Daoy (cell line): ENCODE results near the gene ZNF521. TPM values are rescaled to one million over a fixed set of nuclear protein-coding genes. Genes with fewer than 3 reads are reported as not detected.

Experiments
- DNase-seq: peaks from one replicate; pipeline ENCODE4 v3.0.0-alpha.2; 2015; ENCODE audit warnings: low read depth
- total RNA-seq: library from RNA; depleted of rRNA; stranded (reverse); fragments of >200 nt; shearing (Covaris generic); gene quantifications from 2 replicates; pipeline ENCODE4 v1.2.3, GENCODE V29; 2014

ZNF521 gene
- total RNA-seq, 1 experiment from 2014 or later, result 10.7 TPM

DNA sequence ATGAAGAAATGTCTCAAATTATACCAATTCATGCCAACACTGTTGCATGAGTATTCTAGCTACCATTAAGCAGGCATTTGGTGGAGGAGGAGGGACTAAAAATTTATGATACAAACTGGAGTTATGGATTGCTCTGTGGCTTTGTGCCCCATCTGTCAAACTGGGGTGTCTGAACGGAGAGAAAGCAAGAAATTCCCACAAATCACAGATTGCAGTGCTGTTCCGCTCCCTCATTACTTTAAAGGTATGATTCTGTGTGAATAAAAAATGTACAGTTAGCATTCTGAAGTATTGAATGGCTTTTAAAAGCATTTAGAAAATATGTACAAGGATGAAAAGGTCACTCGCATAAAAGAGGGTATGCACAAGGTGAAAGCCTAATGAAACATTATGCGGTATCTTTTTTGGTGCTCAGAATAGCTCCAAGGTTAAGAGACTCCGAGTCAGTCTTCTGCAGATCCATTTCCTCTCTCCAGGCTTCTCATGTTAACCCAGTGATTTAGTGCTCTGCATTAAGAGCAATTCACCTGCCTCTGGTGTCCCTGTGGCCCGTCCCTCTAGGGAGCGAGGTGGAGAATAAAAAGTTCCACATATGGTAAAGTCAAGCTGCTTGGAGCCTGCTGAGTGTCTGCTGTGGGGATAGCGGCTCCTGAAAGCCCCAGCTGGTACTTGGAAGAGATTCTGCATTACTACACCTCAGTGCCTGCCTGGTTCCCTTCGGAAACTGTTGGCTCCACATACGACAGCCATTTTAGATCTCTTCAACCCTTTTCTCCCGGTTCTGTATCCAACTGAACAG is 184.2 kb downstream of the ZNF521 start:
- no peak for DNase-seq

DNA sequence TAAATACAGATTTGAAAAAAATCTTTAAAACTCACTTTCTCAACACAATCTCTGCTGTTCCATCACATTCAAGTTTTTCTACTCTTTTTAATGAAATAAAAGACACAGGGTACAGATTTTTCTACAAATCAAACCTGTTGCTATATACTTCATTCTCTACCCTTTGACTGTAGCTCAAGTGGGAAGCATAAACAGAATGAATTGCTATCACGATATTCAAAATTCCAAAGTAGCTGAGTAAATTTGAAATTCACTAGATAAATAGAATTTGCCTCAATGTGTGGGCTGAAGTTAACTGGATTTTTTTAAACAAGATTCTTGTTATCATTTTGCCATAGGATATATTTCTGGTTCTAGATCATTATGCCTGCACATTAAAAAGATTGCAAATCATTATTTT is 185.9 kb downstream of the ZNF521 start:
- DNase-seq, result no peak

DNA sequence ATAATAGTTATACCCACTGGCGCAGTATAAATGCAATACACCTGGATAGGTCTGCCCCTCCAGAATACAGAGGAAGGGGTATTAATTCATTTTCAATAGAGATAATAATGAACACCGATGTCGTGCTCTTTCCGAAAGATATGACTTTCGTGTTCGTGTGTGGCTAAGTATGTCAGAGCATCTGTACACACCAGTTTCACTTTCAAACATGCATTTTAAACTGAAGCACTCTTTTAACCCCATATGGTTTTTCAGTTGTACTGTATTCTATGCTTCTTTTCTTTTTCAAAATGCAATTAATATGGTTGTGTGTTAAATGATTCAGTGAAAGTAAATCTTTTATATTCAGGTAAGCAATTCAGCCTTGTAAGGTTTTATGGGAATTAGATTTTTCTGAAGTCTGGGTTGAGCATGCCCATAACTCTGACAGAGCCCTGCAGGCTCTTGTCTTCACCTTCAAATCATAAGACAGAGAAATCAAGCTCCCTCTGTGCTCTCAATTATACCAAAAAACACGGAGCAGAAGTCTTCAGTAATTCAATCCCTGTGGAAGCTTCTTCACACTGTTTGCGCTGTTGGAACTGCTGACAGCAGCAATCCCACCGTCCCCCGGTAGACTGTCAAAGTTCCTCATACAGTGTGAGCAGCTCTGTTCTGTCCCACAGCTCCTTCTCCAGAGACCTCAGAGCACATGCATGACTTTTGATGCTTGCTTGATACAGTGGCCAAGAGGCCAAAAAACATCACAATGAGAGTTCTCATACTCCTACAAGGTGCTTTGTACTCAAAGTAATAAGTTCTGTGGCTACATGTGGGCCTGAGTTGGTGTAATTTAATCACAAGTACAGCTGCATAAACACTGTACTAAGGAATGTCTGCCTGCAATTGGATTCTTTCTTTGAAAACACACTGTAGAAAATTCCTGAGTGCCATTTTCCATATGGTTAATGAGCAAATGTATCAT is 186.8 kb downstream of the ZNF521 start:
- peak; percentile 2 for DNase-seq

DNA sequence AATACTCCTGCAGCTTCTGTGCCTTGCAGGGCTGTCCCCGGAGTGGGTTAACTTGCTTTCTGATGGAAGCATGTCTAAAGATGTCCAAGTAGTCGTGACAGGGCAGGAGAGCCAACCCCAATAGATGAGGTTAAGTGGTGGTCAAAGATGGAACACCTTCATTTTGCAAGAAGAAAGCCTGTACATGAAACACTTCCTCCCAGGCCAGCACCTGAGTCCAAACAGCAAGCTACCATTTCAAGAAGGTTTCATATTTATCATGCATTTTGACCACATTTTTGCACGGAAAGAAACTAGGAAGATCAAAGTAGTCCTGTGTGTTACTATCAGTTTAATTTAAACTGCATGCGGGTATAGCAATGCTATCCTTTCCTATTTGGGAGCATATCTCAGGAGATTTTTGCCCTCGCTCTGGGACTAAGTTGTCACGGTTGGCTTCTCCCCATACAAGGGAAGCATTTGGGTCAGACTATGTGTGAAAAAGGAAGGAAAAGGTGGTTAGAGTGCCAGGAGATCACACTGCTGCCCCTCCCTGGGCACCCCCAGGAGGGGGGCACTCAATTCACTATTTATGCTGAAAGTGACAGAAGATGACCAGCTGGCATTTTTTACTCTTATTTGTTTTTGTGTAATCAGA is 187.6 kb downstream of the ZNF521 start:
- no peak for DNase-seq

DNA sequence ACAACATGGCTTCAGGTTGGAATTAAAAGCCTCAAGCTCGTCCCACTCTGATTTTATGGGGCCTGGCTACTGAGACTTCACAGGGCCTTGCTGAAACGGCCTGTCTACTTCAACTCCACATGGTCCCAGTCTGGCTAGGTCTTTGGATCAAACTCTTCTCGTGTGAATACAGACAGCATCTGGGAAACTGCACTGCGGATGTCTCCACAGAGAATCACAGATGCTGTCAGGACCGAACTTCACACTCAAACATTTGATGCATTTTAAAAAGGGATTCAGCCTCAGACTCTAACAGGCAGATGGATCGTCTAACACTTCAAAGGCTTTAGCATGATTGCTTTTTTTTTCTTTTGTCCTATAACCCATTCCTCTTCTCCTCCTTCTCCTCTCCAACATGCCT is 198.5 kb downstream of the ZNF521 start:
- DNase-seq, result no peak

DNA sequence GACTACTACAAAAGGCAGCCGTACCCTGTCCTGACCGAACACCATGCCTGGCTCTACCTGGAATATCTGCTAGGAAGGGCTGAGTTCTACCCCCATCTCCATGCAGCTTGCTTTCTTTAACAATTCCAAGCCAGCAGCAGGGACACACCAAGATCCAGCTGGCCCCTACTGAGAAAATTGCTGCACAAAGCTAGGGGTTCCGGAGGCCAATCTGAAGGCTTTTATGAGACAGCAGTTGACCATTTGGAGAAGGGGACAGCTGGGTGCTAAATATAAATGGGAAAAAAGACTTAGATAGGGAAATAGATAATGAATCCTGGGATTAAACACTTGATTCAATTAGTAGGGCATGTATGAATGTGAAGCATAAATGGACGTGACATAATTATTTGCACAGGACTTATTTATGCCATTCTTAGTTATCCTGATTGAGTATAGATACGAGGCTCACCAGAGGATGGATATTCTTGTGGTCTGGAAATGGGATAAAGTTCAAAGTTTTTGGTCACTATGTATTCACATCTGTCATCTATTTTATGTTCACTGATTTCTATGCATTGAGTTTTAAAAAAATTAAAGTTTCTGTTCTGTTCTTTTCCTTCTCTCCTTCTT is 204.0 kb downstream of the ZNF521 start:
- DNase-seq, result no peak

DNA sequence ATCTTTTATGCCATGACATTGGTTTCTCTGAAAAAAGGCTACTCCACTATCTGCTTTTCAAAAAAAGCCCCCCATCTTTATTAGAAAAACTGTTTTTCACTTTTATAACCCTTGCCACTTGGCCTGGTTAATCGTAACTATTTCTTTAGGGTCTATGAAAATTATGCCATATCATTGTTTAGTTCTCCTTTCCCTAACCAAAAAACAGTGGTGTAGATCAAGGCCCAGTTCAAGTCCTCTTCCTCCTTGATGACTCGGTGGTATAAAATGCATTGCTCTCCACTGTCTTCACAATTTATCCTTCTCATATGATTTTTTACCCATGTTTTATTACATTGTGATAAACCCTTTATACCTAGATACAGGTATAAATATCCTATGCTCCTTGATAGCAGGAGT is 205.5 kb downstream of the ZNF521 start:
- DNase-seq, result no peak

DNA sequence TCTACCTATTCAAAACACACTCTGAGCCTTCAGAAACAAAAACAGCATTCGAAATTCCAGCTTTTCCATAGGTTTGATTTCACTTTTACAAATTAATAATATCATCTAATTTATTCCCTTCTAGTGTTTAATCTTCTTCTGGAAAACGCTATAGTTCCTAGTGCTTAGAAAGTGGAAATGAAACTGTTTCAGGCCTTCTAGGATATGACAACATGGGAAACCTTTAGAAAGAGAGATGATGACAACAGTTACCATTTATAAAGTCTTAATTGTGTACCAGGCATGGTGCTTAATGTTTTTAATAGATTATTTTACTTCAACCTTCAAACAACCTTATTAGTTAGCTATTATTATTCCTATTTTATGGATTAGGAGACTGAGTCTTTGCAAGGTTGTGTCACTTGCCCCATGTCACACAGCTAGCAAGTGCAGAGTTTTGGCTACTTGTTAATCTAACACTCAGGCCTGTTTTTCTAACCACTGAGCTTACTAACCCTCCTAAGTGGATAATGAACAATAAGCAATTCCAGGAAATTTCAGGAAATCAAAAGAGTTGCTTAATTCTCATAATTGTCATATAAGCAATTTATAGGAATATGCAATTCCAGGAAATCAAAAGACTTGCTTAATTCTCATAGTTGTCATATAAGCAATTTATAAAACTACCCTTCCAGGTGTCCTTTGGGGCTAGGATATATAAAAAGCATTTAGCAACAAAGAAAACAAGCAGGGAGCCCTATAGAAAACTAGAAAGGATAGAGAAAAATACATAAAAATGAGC is 206.0 kb downstream of the ZNF521 start:
- DNase-seq, result no peak

DNA sequence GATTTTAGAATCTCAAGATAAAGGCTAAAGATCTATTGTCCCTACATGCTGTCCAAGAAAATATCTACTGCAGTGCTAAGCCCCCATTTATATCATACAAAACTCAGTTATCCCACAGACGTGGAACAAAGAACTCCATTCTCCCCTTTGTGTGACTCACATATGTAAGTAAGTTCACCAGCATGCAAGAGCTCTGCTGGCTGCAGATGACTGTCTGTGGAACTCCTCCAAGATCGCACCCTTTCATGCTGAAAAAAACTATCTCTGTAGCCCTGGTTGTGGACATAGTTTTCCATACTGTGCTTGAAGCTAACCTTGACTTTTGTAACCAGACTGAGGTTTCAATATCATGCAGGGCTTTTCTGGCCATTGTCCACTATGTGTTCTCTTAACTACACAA is 207.1 kb downstream of the ZNF521 start:
- DNase-seq, result peak; percentile 30

DNA sequence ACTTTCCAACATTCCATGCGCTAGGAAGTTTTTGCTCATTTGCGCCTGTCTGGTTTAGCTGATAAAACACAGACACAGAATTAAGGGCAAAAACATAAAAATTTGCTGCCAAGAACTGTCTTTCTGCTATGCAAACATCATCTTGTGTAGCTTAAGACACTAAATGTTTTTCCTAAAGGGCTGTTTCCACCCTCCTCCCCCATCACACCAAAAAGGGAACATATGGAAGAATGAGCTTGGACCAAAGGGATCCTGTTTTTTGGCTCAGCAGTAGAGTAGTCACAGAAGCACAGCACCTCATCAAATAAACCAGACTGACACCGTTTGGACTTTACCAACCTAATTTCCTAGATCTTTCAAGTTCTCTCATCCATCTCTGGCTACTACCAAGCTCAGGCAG is 210.1 kb downstream of the ZNF521 start:
- DNase-seq, result no peak

DNA sequence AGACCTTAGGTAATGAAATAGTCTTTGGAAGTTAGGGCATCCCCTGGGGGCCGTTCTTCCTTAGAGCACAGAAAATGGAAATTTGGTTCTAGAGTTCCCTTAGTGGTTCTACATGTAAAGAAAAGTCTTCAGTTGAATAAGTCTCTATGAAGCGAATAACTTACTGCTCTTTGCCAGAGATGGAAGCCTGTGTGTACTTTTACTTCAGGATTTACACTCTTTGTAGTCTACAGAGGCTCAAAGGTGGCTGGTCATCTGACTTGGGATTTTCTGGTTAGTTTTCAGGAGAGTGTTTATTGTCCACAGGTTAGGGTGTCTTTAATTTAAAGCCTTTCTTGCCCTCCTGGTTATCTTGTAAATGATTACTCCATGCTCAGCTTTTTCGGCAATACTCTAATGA is 210.6 kb downstream of the ZNF521 start:
- DNase-seq, result no peak

DNA sequence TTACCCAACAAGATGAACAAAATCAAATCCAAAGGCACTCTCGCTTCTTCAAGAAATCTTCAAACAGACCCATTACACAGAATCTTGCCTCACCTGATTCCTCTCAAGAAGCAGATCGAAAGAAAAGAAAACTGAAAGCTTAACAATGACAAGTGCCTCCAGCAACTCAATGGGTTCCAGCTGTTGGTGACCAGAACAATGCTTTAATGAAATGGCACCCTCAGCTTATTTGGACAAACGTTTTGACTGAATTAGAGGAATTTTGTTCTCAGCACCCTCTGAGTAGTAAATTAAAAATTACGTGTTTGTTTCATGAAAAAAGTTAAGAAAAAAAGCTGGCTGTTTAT is 211.0 kb downstream of the ZNF521 start:
- DNase-seq, result no peak

DNA sequence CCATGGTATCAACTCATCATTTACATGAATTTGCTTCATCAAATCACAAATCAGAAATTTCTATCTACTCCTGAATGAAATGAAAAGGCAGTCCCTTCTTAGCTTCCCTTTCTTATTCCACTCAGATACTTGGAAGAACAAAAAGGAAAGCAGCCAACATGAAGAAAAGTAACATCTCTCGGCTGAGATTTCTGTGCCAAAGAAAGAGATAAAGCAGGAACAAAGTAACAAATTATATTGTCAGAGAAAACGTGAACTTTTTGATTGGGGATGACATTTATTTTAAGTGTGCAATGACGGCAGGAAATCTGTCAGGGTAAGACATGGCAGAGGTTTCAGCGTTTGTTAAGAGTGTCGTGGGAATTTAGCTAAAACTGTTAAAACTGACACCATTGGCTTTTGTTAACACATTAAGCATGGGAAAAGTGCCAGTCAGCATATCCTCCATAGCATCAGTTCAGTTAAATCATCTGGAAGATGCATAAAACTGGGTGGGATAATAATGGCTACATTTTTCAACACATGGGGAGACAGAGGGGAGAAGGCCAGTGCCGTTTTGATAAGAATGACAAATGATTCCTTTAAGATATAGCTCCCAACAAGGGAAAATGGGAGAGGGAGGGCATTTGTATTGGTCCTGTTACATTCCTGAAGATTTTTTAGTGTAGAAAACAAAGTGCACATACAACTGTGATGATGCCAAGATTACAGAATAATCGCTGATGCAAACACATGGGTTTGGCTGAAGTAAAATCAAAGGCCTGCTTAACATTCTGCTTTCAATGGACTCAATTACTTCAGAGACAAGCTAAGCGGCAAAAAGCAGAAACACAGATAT is 211.6 kb downstream of the ZNF521 start:
- DNase-seq, result no peak

DNA sequence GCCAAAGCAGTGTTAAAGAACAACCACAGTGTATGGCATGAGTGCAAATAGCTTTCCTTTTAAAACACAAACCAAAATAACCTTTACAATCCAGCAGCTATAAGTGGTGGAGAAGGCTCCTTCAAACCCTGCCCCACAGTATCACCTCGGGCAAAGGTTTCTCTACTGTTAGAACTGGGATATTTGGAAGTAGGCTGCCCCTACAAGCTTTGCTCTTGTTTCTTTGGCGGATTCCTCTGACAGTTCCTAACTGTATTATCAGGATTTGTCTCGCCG is 214.8 kb downstream of the ZNF521 start:
- DNase-seq, result no peak

DNA sequence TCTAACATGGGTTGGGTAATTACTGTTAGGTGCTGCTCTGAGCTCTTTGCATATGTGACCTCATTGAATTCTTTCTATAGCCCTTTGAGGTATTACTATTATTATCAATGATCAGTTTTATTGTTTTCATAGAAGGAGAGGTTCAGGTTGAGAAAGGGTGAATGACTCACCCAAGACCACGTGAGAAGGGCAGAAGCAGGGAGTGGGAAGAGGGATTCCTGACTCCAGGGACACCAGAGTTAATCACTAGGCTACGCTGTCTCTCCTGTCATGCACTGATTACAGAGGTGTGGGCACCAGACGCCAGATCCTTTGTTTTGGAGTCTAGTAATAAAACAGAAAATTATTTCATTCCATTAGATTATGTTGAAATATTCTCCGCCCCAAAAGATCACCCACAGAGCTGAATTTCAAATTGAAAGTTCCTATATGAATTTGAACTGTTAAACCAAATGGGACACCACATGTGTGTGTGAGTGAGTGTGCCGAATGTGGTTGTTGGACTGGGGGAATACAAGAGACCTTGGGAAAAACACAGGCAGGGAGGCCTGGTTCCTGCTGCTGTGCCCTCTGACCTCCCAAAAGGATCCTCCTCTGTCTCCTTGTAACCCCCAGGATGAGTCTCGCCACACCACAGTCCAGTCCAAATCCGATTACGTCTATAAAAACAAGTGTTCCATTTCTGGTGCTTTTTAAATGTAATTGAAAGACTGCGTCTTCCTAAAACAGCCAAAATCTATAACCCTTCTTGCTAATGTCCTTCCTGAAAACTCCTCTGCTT is 215.4 kb downstream of the ZNF521 start:
- peak; percentile 7 for DNase-seq

DNA sequence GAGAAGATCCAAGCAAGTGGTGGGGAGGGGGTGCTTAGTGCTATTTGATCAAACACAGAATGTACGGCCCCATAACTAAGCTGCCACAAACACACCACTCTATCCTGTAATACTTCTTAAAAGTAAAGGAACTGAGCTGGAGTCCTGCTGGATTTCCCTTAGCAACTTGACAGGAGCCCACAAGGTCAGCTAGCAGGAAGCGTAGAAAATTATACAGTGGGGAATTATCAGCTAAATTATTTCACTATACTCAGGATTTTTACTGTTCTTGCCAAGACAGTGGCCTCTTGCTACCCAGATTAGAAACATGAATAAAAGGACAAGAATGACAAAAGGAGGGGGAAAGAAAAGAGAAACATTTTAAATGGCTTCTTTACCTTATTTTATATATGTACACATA is 217.1 kb downstream of the ZNF521 start:
- no peak for DNase-seq

DNA sequence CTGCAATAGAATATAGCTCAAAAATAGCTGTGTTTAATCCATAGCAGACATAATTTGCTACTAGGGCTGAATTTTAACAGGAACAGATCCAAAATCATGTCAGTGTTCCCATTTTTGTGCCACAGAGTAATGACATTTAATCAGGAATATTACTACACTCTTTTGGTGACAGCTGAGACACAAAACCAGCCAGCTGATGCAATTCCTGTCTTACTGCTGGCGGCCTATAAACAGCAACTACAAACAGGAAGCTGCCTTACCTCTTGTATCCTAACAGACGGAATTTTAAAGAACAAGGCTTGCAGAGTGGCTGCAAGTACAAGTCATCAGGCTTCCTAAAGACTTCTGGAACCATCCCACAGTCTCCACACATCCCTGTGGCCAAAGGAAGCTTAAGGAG is 218.1 kb downstream of the ZNF521 start:
- no peak for DNase-seq

DNA sequence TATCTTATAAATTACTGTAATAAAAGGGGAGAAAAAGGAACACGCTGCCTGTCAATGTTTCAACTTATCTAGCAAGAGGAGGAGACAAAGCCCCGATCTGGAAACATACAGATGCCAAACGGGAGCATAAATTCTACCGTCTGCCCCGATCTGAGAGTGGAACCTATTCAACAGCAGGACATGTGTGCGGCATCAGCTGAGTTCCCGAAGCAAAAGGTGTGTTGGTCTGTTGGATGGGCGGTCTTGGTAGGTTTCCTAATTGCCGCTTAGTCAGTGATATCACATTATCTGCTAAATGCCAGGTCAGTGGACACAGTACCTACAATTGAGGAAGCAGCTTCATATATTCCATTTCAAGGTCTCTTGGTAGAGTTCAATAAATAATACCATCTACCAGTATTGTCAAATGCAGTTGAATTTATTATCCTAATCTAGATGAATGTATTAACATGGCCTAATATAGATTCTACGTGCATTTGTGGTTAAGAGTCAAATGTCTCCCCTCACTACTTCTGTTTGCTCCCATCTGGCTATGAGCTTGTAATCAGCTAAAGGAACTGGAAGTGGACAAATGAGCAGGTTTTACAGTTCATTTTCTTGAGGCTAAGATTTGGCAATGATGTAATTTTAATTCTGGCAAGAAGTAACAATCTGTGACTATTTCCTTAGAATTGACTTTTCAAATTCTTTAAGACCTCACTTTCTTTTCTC is 219.0 kb downstream of the ZNF521 start:
- DNase-seq, result no peak

DNA sequence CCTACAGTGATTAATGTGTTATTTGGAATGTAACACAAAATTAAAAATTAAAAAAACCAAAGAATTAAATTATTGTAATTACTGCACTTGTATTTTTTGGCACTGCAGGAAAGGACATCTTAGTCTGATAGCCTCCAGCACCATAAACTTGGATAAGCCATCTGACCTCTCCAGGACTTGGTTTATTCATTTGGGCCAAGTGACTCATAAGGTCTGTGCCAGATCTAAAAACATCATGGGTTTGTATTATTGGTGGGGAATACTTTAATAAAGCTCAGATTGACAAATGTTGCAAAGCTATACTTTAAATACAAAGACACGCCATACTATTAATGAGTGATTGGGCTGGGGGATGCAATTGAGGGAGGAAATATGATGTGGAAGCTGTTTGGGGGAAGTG is 225.2 kb downstream of the ZNF521 start:
- DNase-seq, result no peak
